Activated T-helper 1 cell treated with Interleukin-2 at 50 U/mL for 16 hours (primary cell): Measurements from ENCODE around the gene PARK7.

Source experiments
- DNase-seq: peaks from one replicate; pipeline ENCODE4 v3.0.0-alpha.2; 2020; ENCODE audit warnings: low read depth

Gene PARK7

DNA sequence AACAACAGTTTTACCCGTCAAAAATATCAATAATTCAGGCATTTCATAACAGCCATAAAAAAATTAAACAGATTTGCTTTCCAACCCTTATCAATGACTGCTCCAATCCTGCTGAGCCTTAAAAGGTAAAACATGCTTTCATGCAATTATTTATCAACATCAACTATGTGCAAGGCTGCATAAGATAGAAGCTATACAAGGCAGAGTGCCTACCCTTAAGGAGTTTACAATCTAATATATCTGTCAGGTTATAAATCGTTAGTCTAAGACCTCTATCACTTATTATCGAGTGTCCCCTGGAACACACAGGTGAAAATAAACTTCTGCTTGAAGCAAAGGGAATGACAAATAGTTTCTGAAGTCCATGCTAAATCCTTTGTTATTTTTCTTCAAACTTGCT lies 62.8 kb downstream of the PARK7 start:
- no peak for DNase-seq

DNA sequence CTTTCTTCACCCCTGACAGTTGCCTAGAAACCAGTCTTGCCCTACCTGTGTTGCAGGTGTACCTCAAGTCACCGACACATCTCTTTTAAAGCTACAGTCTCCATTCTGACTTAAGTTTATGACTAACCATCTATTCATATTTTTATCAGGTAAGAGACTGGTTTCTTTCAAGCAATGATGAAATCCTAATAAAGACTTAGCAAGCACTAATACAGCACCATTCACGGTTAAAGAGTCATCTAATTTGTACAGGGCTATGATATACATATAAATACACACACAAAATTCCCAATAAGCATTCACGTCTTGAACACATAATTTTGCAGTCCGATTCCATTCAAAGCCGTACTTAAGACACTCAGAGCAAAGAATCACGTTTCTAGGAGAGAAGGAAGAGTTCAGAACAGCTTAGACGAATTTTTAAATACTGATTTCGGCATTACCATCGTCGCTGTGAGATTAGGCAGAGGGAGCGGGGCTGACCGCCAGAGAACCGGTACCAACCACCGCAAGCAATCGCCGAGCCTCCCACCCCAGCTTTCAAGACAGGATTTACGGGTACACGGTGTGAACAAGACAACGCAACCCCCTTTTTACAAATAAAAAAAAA lies 63.7 kb downstream of the PARK7 start:
- no peak for DNase-seq

- no peak for DNase-seq
Measured at GRCh38 chr1:8025671-8026144, 64.2 kb downstream of the PARK7 start.

DNA sequence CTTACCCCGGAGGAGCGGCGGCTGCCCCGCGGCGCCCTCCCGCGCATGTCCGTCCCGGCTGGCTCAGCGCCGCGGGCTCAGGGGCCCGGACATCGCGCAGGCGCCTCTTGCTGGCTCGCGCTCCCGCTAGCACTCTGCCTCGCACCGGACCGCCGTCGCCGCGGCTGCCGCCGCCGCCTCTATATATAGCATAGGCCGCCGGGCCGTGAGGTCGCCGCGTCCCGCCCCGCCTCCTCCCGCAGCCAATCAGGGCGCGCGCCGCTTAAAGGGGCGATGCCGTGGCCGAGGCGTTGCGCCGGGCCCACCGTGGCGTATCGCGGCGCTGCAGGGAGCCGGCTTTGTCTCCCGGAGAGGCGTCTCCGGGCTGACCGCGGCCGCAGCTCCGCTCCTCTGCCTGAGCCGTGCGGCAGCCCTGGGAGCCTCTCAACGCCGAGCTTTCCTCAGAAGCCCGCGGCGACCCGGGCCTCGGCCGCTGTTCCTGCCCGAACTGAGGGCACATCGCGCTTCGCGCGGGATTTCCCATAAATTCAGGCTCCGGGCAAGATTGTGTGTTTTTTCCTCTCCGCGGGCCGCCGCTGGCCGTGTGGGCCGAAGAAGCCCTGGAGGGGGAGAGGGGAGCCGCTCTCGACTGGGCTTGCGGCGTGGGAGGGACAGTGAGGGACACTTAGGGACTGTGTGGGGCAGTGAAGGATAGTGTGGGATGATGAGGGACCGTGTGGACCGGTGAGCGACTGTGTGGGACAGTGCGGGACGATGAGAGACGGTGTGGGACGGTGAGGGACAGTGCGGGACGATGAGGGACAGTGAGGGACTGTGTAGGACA lies 64.9 kb downstream of the PARK7 start, which contains the start of gene ERRFI1:
Gene ERRFI1, minus strand, starts transcription at position 157 of the 823 bp plus-strand sequence. CDS start 10,690 bp downstream, outside the sequence.
- DNase-seq = peak; percentile 81

DNA sequence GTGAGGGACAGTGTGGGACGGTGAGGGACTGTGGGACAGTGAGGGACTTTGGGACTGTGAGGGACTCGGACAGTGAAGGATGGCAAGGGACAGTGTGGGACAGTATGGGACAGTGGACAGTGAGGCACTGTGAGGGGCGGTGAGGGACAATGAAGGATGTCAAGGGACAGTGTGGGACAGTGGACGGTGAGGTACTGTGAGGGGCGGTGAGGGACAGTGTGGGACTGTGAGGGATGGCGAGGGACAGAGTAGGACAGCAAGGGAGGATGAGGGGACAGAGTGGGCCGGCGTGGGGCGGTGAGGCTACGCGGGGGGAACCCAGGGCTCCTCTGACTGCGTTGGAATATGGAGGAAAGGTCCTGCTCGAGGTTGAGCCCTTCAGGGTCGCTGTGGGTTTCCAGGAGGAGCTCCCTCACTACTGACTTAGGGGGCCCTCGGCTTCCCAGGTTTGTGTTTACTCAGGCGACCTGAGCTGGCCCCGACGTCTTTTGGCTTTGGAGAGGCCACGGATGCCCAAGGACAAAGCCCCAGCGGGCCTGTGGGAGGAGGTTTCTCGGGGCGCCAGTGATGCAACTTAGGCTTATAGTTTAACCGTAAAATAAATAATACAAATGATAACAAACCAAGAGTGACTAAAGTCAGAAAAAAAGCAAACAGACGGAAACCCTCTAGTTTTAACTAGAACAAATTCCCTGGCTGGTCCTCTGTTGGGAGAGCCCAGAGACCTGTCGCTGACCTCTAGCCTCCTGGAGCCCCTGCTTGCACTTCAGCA lies 65.7 kb downstream of the PARK7 start:
- no peak for DNase-seq

- no peak for DNase-seq
Measured at GRCh38 chr1:8027748-8028570, 66.4 kb downstream of the PARK7 start.

- no peak for DNase-seq
Measured at GRCh38 chr1:8028571-8028910, 67.0 kb downstream of the PARK7 start.

DNA sequence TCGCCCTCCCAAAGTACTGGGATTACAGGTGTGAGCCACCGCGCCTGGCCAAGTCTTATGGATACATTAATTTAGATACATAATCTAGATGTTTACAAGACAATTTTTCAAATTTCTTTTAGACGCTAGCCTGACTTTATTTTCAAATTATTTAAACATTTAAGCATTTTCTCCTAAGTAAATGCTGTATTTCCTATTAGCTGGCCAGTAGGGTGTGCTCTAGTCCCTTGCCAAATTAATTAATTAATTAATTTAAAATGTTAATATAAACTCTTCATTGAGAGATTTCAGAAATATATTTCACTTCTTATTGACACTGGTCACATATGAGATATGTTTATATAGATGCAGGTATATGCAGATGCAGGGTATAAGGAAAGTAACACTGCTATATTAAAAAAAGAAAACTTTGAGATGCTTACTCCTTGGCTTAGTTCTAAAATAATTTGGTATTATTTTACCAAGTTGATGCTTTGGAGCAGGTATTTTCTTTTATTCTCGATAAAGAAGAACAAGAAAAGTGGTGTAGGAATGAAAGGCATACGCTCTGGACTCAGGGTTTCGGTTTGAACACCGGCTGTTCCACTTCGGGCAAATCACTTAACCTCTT lies 69.8 kb downstream of the PARK7 start:
- no peak for DNase-seq

DNA sequence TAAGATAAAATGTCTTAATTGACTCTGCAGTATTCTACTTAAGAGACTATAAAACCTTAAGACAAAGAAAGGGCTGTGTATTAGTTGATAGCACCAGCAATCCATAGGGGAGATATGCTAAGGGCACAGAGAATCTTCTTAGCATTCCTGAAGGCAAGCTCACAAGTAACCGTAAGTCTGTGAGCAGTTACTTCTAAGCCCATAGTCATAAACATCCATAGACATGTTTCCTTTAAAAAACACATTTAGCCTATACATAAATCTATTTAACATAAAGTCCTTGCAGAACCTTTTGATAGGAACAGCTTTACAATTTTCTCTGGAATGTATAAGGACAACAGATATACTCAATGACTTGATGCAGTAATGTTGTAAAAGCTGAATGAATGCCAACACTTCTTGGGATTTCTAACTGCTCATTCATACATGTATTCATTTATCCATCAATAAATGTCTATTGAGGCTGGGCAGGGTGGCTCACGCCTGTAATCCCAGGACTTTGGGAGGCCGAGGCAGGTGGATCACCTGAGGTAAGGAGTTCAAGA lies 70.9 kb downstream of the PARK7 start:
- DNase-seq = no peak

DNA sequence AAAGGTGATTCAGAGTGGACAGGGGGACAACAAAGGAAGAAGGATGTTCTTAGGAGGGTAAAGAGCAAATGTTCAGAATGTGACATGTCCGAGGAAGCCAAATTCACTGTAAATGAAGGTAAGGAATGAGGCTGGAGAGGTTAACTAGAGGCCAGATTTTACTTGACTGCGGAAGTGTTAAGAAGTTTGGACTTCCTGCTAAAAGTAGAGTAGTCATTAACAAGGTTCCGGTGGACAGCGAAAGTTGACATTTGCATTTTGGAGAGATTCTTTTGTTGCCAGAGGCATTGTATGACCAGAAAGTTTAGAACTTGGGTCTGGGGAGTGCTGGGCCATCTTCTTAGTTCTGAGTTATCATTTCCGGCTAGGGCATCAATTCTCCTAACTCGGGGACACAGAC lies 71.8 kb downstream of the PARK7 start:
- DNase-seq = no peak
